OCI-LY1 (cell line): ENCODE measurements around the gene VSTM2A.

Experiments used
- CTCF ChIP-seq: fragments of 200-600 bp; sonication (generic), shearing (Covaris generic); IDR thresholded peaks from 2 replicates; pipeline ENCODE4 v1.5.1; 2017; ENCODE audit warnings: mild to moderate bottlenecking, antibody characterized with exemption, low read length, moderate library complexity, mixed read lengths
- EZH2 ChIP-seq: fragments of 200-600 bp; sonication (generic), shearing (Covaris generic); IDR thresholded peaks from 2 replicates; pipeline ENCODE4 v1.8.0; 2017; ENCODE audit warnings: borderline replicate concordance, mixed run types, mild to moderate bottlenecking, antibody characterized with exemption, low read length, moderate library complexity, mixed read lengths

GRCh38 chr7:54541669-54542625, at the start of gene VSTM2A:
- no peak for TF ChIP-seq EZH2
- no peak for TF ChIP-seq CTCF
